Measurements from ENCODE around the gene SFXN3.

GRCh38 chr10:101089520-101090299 is 58.7 kb downstream of the SFXN3 start:
- TF ChIP-seq CTCF (IDR thresholded peaks at IDR 0.05) (no peak), POLR2A (IDR thresholded peaks at IDR 0.05) (no peak)

Data from esophagus squamous epithelium (tissue), 4 donors.